ENCODE results near the gene ATP1A2.
"Not testable (repeated sequence)": the region's sequence is repeated elsewhere in the genome, so short reads cannot be mapped to it uniquely, and the experiment has no call there.

The ATP1A2 gene

DNA sequence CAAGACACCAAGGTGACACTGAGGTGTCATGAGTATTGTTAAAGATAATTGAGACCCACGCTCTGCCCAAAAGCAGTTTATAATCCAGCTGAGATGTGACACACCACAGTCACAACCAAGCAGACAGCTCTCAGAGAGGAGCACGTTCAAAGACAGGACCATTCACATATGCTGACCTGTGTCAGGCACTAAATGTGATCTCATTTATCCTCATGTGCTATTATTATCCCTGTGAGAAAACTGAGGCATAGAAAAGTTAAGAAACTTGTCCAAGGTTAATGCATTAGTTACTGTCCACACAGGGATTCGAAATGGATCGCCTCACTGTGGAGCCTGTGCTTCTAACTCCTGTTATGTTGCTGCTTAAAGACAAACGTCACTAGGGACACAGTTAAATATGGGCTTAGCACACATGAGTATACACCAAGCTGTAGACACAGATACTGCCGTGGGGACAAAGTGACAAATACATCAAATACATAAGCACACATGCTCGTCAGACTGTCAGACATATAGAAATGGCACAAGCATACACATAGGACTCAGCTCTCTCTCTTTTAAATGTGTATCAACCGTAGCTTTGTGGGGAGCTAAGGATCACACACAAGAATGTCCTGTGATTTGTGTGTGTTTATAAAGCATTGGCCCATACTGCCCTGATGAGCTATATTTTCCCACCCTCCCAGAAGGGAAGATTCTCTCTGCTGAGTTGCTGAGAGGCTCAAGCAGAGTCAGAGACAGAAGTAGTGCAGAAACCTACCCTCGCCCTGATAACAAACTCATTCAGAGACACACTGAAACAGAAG lies 13.6 kb upstream of the ATP1A2 start:
- no peak for DNase-seq

DNA sequence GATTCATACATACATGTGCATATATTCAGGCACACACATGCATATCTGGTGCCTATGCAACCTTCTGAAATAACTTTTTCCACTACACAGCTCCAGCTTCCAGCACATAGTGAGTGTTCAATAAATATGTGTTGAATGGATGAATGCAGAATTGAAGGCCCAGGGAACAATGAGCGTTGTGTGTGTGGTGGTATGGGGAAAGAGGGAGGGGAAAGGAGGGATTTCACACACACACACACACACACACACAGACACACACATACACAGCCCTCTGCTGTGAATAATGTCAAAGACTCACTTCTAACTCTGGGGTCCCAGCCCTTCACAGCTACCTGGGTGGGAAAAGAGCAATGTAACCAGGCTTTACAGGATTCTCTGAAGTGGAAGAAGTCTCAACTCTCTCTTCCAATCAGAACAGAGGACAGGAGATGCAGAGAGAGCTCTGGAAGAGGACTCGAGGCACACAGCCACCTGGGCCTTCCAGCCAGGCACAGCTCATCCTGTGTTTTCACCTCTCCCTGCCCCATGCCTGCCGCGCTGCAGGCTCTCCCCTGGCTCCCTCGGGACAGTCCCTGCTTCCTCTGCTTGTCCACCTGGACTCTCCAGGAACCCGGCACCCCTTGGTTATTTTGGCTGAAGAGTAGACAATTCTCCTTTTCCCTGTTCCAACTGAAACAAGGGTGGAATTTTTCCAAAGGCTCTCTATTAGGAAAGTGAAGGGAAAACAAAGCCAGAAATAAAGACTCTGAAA lies 11.7 kb upstream of the ATP1A2 start:
- no peak for DNase-seq

DNA sequence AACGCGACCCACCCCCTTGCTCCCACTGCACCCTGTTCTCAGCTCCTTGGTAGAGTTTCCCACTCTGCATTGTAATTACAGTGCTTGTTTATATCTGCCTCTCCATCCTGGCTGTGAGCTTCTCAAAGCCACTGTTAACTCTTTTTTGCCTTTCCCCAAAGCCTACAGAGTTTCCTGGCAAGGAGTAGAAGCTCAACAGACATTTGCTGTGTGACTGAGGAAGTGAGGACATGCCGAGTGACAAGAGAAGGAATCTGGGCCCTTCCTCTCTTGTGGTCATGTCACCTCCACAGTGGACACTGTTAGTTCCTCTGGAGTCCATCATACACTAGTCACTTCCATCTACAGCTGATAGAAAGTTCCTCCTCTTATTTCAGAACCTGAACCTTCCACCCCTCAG lies 11.1 kb upstream of the ATP1A2 start:
- DNase-seq, result no peak

DNA sequence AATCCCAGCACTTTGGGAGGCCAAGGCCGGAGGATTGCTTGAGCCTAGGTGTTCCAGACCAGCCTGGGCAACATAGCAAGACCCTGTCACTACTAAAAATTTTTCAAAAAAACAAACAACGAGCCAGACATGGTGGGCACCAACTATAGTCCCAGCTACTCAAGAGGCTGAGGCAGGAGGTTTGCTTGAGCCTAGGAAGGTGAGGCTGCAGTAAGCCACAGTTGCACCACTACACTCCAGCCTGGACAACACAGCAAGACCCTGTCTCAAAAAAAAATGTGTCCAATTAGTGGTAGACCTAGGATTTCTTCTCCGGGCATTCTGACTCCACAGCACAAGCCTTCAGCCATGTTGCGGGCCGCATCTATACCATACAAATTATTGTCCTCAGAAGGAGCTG lies 10.4 kb upstream of the ATP1A2 start:
- no peak for DNase-seq

DNA sequence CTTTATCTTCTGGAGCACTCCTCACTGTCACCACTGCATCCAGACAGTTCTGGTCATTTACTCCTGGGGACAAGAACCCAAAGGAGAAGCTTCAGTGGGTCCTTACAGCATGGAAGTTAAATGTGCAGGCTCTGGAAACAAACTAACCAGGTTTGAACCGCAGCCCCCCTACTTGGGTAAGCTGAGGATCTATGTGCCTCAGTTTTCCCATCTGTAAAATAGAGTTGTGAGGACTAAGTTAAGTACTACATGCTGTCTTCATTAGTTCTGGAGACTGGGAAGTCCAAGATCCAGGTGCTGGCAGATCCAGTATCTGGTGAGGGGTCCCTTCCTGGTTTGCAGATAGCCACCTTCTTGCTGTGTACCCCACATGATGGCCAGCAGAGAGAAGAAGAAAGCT lies 8.0 kb upstream of the ATP1A2 start:
- DNase-seq, result no peak

DNA sequence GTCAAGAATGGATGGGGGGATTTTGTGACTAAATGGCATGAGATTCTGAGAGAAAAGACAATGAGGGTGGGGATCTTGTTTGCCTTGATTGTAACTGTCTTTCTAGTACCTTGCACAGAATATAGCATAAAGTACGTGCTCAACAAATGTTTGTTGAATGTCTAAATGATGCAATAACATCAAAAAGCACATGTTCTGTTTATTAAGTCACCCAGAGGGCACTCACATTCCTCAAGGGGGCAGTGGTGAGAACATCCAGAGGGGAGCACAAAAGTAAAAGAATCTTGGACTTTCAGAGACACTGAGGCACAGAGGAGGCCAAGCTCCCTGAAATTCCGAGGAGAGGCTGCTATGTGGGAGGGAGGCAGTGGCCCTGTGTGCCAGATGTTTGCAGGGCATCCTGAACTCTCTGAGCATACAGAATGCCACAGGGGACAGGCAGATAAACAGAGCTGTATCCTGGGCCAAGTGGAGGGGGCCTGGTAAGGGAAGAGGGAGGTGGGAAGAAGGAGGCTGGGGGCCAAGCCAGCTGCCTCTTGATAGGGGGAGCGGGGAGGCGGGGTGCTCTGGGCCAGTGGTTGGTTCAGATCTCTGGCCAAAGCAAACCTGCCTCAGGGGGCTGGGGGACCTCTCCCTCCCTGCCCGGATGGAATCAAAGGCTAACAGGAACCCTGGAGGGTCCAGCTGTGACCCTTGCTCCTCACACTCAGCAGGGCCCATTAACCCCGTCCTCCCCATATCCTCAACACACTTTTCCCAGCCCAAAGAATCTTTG lies 6.5 kb upstream of the ATP1A2 start:
- peak; percentile 37 for DNase-seq

DNA sequence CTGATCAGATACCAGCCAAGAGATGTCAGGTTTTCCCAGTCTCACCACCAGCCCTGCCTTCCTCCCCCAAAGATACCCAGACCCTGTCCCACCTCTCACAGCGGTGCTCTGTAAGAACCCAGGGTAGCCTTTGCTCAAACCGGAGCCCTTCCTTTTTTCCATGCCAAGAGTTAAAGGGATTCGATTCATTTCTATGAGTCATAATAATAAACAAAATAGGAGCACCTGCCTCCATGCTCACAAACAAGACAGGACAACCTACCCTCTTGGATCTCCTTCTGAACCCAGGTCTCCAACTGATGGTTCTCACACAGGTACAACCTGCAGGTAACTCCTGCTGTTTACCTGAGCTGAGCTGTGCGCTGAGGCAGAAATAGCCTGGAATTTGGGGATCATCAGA lies 5.9 kb upstream of the ATP1A2 start:
- DNase-seq, result no peak

DNA sequence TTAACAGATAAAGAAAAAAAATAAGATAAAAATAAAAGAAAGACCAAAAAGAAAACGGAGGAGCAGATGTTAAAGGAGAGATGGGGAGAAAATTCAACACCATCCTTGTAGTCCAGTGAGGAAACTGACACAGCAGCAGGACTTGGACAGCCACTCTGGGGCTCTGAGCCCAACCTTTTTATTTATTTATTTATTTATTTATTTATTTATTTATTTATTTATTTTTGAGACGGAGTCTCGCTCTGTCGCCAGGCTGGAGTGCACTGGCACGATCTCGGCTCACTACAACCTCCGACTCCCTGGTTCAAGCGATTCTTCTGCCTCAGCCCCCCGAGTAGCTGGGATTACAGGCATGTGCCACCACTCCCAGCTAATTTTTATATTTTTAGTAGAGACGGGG lies 4.1 kb upstream of the ATP1A2 start:
- not testable (repeated sequence) for DNase-seq

DNA sequence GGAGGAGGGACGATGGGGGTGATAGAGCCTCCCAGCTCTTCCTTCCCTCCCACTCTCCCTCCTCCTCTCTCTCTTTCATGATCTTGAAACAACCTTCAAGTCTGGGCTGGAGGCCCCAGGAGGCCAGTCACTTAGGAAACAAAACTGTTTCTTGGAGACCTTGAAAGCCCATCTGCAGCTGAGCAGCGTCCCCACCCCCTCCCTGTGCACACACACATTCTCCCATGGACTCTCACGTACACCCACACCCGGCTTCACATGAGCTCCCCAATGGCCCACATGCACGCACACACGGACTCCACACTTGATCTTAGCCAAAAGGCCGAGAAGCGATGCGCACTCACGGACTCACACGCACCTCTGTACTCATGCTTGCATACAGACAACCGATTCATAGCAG lies 3.2 kb upstream of the ATP1A2 start:
- DNase-seq, result no peak

DNA sequence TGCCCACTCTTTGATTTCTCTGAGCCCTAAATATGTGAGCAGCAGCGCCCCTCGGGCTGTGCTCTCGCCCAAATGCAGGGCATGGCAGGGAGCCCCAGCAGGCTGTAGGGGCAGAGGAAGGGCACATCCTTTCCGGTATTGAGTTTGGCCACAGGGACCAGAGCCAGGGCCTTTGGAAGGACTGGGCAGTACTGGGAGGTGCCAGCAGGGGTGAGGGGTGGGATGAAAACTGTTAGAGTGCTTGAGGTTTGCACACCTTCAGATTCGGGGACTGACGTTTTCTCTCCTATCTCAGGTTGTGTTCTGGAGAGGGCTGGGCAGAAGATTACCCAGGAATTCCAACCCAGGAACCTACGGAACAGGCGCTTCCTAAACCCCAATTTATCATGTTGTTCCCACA lies 2.2 kb upstream of the ATP1A2 start:
- DNase-seq, result no peak

DNA sequence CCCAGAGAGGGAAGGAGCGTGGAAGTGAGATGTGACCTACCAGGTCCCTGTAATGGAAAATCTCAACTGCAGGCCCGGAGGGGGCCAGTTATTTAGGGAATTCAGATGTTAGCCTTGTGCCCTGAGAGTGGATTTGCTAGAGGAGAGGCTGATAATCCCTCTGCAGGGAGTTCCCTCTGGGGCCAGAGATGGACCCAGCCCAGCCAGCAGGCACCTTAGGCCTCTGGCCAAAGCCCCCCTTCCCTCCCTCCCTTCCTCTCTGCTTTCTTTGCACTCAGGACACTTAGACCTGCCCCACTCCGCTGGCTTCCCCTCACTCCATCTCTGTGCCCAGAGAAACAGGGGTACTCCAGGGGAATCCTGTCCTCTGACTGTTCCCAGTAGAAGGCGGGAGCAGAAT lies 1.5 kb upstream of the ATP1A2 start:
- no peak for DNase-seq

DNA sequence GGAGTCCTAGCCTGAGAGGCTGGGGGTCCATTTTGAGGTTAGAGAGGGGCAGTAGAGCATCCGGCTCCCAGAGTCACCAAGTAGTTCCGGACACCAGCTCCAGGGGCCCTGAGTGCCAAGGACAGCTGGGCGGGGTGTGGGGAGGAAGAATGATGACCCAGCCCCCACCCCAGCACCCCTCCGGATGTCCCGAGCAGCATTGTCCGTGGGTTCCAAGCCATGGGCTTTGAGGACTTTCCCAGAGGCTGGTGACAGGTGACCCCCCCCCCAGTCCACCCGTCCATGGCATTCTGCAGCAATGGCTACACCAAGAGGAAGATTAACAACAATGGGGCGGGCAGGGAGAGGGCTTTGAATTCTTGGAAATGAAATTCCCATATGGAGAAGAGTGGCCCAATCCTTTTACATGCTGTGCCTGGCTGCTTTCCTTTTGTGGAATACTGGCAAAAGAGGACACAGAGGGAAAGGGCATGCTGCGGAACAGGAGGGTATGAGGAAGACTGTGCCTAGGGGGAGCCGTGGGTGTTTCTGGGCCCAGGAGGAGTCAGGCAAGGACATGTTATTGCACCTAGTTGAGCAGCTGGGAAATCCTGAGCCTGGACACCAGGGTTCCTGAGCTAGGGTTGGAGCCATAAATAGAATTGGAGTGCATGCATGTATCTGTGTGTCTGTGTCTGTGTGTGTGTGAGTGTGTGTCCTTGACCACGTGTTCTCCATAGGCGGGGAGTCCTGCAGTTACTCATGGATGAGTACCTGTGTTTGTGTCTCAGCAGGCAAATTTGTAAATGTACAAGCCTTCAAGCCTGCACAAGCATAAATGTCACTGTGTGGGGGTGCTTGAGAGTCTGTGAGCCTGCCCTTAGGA lies 956 bp downstream of the ATP1A2 start:
- DNase-seq, result no peak

DNA sequence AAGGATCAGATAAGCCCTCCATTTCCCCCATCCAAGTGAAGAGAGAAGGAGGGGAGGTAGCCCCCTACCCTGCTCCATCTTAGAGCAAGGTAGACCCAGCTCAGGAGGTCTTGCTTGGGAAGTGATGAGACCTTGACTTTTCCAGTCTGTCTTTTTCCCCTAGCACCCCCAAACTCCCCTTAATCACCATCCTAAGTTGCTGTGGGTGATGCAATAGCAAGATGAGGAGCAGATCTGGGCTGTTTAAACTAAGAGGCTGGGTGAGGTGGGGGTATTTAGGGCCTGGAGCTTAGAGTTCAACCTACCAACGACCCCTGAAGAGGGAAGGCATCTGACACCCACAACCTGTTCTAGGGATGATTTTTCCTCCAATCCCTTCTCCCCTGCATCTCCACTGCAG lies 1.7 kb downstream of the ATP1A2 start:
- DNase-seq, result no peak

DNA sequence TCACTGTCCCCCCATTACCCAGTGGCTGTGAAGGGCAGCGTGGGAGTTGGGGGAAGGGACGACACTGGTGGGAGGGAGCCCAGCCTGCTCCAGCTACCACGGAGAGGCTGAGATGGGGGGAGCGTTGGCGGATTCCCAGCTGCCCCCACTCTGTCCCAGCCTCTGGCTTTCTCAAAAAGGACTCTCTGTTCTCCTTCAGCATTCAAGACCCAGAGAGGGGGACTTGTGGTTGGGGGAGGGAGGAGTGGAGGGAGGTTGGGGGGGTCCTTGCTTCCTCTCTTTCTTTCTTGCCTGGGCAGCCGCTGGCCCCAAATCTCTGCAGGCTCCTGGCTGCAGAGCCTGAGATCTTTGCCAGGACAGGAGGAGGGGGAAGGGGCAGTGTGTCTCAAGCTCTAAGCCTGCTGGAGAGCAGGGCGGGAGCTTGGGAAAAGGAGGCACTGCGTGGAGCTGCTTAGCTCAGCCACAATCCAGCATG lies 2.2 kb downstream of the ATP1A2 start:
- no peak for DNase-seq

DNA sequence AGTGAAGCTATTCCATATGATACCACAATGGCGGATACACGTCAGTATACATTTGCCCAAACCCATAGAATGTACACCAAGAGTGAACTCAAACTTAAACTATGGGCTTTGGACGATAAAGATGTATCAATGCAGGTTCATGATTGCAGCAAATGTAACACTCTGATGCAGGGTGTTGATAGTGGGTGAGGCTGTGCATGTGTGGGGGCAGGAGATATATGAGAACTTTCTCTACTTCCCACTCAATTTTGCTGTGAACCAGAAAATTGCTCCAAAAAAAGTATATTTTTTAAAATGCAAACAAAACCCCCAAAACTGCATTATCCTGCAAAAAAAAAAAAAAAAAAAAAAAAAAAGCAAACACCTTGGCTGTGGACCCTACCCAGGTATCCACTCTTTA lies 3.4 kb downstream of the ATP1A2 start:
- DNase-seq, result no peak

DNA sequence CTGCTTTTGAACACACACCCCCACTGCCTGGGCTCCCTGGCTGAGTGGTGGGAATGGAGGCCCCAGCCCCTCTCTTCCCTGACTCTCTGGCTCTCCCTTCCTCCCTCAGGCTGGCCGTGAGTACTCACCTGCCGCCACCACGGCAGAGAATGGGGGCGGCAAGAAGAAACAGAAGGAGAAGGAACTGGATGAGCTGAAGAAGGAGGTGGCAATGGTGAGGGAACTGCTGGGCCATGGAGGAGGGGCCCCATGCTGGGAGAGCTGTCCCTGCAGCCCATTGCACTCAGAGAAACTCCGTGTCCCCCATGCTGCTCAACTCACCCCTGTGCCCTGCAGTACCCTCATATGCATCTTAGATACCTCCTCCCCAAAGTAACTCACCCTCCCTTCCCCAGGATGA lies 5.2 kb downstream of the ATP1A2 start:
- DNase-seq, result no peak

DNA sequence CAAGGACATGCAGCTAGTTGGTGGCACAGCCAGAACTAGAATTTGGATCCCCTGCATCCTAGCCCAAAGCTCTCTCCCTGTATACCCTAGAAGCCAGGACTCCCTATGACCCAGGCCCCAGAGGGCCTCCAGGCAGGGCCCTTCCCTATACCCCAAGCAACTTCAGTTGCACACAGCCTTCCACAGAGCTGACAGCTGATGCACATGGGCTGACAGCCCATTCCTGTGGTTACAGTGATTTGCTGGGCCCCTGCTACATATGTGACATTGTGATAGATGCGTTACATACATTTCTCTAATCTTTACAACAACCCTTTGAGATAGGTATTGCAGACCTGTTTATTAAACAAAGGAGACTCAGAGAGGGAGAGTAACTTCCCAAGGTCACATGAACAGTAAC lies 5.8 kb downstream of the ATP1A2 start:
- DNase-seq, result no peak

DNA sequence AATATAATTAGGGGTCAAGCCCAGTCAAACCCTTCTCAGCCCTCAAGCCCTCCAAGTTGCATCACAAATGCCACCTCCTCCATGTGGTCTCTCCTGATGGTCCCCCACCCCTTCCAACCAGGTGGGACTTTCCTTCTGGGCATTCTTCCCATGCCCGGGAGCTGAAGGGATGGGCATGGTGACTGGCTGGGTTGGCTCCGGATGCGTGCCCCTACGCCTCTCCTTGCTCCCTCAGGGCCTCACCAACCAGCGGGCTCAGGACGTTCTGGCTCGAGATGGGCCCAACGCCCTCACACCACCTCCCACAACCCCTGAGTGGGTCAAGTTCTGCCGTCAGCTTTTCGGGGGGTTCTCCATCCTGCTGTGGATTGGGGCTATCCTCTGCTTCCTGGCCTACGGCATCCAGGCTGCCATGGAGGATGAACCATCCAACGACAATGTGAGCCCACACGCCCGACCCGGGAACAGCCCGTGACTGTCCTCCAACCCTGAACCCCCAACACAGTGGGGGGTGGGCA lies 7.5 kb downstream of the ATP1A2 start:
- DNase-seq, result no peak

DNA sequence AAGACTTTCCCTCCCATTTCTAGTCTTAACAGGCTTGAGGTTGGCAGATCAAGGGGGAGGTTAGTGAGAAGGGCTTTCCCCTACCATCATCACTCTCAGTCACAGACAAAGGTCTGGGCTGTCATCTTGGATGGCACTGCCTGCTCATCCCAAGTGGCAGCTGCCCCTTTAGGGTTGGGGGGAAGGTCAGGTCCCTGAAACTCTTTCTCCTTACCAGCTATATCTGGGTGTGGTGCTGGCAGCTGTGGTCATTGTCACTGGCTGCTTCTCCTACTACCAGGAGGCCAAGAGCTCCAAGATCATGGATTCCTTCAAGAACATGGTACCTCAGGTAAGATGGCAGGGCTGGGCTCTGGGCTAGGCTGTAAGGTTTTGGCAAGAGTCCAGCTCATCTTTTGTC lies 8.2 kb downstream of the ATP1A2 start:
- no peak for DNase-seq

DNA sequence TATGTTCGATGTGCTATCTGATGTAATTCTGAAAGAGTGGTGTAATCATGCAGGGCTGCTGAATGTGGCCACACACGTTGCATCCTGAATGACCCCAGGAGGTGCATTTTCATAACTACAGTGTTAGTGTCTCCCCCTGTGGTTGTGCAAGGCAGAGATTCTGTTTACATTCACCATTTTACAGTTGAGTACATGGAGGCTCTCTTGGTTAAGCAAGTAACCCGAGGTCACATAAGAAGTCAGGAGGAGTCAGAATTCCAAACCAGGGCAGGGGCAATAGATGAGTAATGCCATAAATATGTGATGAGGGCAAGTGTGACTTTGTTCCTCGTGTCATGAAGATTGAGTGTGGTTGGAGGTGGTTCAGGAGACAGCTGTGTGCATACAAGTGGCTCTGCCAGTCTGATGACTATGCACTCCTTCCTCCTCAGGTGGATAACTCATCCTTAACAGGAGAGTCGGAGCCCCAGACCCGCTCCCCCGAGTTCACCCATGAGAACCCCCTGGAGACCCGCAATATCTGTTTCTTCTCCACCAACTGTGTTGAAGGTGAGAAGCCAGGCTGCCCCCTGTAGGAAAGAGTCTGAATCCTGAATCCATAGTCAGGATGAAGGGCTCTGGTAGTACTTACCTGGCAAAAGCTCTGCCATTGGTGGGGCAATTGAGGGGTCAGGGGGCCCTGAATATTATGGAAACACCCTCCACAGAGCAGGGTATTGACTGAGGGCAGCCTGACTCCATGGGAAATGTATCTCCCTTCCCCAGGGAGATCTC lies 9.3 kb downstream of the ATP1A2 start:
- no peak for DNase-seq

DNA sequence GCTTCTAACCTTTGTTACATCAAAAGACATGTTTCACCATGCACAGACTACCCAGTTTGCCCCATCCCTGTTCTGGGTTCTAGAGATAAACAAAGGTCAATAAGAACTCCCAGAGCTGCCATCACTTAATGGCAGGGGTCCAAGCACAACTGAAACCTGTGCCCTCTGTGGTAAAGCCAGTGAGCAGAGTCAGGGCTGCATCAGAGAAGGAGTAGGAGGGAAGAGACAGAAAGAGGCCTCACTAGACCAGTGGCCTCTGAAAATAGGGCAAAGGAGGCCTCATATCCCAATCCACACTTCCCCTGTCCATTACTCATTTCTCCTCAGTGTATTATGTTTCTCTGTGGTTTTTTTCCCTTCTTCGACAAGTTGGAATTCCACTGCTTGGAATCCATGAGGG lies 10.2 kb downstream of the ATP1A2 start:
- no peak for DNase-seq

DNA sequence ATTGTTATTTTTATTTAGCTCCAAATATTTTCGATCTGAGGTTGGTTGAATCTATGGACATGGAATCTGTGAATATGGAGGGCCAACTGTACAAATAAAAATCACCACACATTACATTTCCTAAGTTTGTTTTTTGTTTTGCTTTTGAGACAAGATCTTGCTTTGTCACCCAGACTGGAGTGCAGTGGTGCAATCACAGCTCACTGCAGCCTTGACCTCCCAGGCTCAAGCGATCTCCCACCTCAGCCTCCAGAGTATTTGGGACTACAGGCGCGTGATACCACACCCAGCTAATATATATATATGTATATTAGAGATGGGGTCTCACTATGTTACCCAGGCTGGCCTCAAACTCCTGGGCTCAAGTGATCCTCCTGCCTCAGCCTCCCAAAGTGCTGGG lies 10.8 kb downstream of the ATP1A2 start:
- not testable (repeated sequence) for DNase-seq

All from CD4-positive, alpha-beta T cell treated with Interleukin-12 subunit alpha and Interleukin-12 subunit beta, for 1 hour (primary cell).